HepG2 (cell line): ENCODE results near the gene CAST. TPM values are rescaled to one million over a fixed set of nuclear protein-coding genes. Genes with fewer than 3 reads are reported as not detected.

ENCODE experiments used
- RBFOX2 ChIP-seq: fragments of 200-400 bp; formaldehyde crosslinking; IDR thresholded peaks from 2 replicates; pipeline ENCODE4 v1.6.1; 2017; ENCODE audit warnings: low read depth, mild to moderate bottlenecking, low read length
- RBM22 ChIP-seq: fragments of 200-400 bp; formaldehyde crosslinking; optimal IDR thresholded peaks from 2 replicates; pipeline ENCODE3; 2017; ENCODE audit warnings: mild to moderate bottlenecking, low read length, moderate library complexity
- SATB2 ChIP-seq: sonication (generic); formaldehyde crosslinking; IDR thresholded peaks from 2 replicates; pipeline ENCODE4 v1.5.0; 2020; ENCODE audit warnings: missing genetic modification reagents
- SRSF9 ChIP-seq: fragments of 200-400 bp; formaldehyde crosslinking; IDR thresholded peaks from 2 replicates; pipeline ENCODE4 v1.6.1; 2018; ENCODE audit warnings: borderline replicate concordance, mild to moderate bottlenecking, low read depth, low read length; ENCODE audit not compliant: insufficient read depth, poor library complexity, severe bottlenecking
- polyA plus RNA-seq, 8 experiments: library from polyadenylated mRNA; depleted of rRNA in 3 of 8; stranded (reverse) in 7 of 8; unstranded in 1 of 8; fragments of >200 nt; fragmentation: Illumina TruSeq in 4 of 8; extraction: Trizol in 4 of 8; gene quantifications; 2 replicates each; pipeline versions ENCODE4 v1.2.1 to v1.2.3, GENCODE V29; 2011 to 2016; ENCODE audit warnings: low read depth in 4 of 8, missing spikeins in 1 of 8, mixed read lengths in 1 of 8; ENCODE audit not compliant: insufficient read depth in 1 of 8
- total RNA-seq, 5 experiments: library from RNA; depleted of rRNA; stranded (reverse); fragments of >200 nt; fragmentation: Illumina TruSeq; extraction: Trizol; gene quantifications; 2 replicates each; pipeline ENCODE4 v1.2.3, GENCODE V29; 2016; ENCODE audit warnings: low read depth in 1 of 5
- TF ChIP-seq, protein P1 (sequence below): sonication (generic); formaldehyde crosslinking; IDR thresholded peaks from 2 replicates; pipeline ENCODE4 v1.4.0; 2020; ENCODE audit warnings: missing genetic modification reagents
- TF ChIP-seq, protein P2 (sequence below): sonication (generic); formaldehyde crosslinking; IDR thresholded peaks from 2 replicates; pipeline ENCODE4 v1.4.0; 2020; ENCODE audit warnings: missing genetic modification reagents
- TF ChIP-seq, protein P3 (sequence below): sonication (generic); formaldehyde crosslinking; IDR thresholded peaks from 2 replicates; pipeline ENCODE4 v1.5.0; 2020; ENCODE audit warnings: mild to moderate bottlenecking, missing genetic modification reagents
- TF ChIP-seq, protein P4 (sequence below): sonication (generic); formaldehyde crosslinking; IDR thresholded peaks from 2 replicates; pipeline ENCODE4 v1.5.1; 2020; ENCODE audit warnings: mild to moderate bottlenecking, missing genetic modification reagents, borderline replicate concordance
- TF ChIP-seq, protein P5 (sequence below): sonication (generic); formaldehyde crosslinking; IDR thresholded peaks from 2 replicates; pipeline ENCODE4 v1.4.0; 2020; ENCODE audit warnings: missing genetic modification reagents
- TF ChIP-seq, protein P6 (sequence below): IDR thresholded peaks from 2 replicates; pipeline ENCODE4 v1.6.1; 2016; ENCODE audit warnings: missing biosample characterization, missing genetic modification reagents, low read depth
- TF ChIP-seq, protein P7 (sequence below): sonication (generic); formaldehyde crosslinking; IDR thresholded peaks from 2 replicates; pipeline ENCODE4 v1.8.1; 2022; ENCODE audit warnings: mild to moderate bottlenecking, missing genetic modification reagents
- TF ChIP-seq, protein P8 (sequence below): sonication (generic); formaldehyde crosslinking; IDR thresholded peaks from 2 replicates; pipeline ENCODE4 v1.9.0; 2021; ENCODE audit warnings: missing genetic modification reagents, mild to moderate bottlenecking, borderline replicate concordance

Gene CAST
- total and polyA plus RNA-seq, 2 of the 13 experiments (the other 11 are each of a cell fraction or from before 2014, with no cell fraction given), result 42.1 to 67.6 TPM

DNA sequence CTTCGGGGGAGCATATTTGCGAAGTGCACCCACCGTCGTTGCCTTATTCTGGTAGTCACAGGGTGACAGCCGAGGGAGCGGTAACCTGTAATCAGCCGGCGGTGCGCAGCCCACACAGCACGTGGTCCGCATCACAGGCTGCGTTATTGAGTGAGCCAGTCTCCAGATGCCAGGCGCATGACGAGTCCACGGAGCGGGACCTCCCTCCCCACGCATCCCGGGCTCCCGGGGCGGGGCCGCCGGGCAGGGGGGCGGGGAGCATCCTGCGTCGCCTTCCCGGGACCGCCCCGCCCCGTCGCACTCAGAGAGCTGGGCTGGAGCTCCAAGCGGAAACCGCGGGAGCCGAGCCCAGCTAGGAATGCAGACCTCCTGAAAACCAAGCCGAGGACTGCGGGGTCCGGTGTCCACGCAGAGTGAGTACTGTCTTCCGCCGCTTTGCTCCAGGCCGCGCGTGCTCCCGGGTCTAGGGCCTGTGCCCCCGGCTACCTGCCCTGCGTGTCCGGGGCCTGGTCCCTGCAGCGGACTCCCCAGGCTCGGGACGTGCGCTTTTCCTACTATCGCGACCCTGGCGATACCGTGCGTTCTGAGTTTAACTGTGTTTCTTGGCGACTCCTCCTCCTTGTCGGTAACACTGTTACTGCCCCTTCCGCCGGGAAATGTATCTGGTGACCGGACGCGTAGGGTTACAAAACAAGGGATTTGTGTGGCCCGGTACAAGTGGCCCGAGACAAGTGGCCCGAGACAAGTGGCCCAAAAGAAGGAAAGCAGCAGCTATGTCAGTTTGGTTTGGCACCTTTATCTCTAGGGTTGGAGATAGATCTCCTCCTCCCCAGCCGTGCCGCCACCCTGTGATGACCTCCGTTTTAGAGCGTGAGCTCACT is 40.6 kb downstream of the CAST start (continued):
- peak; percentile 68 for TF ChIP-seq RBFOX2
- no peak for TF ChIP-seq SATB2 (CRISPR knock-in tag)
- no peak for TF ChIP-seq SRSF9
- TF ChIP-seq, protein P1, sequence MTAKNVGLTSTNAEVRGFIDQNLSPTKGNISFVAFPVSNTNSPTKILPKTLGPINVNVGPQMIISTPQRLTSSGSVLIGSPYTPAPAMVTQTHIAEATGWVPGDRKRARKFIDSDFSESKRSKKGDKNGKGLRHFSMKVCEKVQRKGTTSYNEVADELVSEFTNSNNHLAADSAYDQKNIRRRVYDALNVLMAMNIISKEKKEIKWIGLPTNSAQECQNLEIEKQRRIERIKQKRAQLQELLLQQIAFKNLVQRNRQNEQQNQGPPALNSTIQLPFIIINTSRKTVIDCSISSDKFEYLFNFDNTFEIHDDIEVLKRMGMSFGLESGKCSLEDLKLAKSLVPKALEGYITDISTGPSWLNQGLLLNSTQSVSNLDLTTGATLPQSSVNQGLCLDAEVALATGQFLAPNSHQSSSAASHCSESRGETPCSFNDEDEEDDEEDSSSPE, result peak; percentile 59; the same call in 1 of the 2 replicates
- TF ChIP-seq, protein P2, sequence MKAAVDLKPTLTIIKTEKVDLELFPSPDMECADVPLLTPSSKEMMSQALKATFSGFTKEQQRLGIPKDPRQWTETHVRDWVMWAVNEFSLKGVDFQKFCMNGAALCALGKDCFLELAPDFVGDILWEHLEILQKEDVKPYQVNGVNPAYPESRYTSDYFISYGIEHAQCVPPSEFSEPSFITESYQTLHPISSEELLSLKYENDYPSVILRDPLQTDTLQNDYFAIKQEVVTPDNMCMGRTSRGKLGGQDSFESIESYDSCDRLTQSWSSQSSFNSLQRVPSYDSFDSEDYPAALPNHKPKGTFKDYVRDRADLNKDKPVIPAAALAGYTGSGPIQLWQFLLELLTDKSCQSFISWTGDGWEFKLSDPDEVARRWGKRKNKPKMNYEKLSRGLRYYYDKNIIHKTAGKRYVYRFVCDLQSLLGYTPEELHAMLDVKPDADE (CRISPR knock-in tag), result no peak
- TF ChIP-seq, protein P3, sequence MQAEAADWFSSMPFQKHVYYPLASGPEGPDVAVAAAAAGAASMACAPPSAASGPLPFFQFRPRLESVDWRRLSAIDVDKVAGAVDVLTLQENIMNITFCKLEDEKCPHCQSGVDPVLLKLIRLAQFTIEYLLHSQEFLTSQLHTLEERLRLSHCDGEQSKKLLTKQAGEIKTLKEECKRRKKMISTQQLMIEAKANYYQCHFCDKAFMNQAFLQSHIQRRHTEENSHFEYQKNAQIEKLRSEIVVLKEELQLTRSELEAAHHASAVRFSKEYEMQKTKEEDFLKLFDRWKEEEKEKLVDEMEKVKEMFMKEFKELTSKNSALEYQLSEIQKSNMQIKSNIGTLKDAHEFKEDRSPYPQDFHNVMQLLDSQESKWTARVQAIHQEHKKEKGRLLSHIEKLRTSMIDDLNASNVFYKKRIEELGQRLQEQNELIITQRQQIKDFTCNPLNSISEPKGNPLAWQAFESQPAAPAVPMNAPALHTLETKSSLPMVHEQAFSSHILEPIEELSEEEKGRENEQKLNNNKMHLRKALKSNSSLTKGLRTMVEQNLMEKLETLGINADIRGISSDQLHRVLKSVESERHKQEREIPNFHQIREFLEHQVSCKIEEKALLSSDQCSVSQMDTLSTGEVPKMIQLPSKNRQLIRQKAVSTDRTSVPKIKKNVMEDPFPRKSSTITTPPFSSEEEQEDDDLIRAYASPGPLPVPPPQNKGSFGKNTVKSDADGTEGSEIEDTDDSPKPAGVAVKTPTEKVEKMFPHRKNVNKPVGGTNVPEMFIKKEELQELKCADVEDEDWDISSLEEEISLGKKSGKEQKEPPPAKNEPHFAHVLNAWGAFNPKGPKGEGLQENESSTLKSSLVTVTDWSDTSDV, result 0 out of 2 replicates have a peak, but pooled peaks have one; percentile 56
- TF ChIP-seq, protein P4, sequence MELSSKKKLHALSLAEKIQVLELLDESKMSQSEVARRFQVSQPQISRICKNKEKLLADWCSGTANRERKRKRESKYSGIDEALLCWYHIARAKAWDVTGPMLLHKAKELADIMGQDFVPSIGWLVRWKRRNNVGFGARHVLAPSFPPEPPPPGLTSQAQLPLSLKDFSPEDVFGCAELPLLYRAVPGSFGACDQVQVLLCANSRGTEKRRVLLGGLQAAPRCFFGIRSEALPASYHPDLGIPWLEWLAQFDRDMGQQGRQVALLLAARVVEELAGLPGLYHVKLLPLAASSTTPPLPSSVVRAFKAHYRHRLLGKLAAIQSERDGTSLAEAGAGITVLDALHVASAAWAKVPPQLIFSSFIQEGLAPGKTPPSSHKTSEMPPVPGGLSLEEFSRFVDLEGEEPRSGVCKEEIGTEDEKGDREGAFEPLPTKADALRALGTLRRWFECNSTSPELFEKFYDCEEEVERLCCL (CRISPR knock-in tag), result no peak
- TF ChIP-seq, protein P5, sequence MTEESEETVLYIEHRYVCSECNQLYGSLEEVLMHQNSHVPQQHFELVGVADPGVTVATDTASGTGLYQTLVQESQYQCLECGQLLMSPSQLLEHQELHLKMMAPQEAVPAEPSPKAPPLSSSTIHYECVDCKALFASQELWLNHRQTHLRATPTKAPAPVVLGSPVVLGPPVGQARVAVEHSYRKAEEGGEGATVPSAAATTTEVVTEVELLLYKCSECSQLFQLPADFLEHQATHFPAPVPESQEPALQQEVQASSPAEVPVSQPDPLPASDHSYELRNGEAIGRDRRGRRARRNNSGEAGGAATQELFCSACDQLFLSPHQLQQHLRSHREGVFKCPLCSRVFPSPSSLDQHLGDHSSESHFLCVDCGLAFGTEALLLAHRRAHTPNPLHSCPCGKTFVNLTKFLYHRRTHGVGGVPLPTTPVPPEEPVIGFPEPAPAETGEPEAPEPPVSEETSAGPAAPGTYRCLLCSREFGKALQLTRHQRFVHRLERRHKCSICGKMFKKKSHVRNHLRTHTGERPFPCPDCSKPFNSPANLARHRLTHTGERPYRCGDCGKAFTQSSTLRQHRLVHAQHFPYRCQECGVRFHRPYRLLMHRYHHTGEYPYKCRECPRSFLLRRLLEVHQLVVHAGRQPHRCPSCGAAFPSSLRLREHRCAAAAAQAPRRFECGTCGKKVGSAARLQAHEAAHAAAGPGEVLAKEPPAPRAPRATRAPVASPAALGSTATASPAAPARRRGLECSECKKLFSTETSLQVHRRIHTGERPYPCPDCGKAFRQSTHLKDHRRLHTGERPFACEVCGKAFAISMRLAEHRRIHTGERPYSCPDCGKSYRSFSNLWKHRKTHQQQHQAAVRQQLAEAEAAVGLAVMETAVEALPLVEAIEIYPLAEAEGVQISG (CRISPR knock-in tag), result peak; percentile 57; the same call in 1 of the 2 replicates
- no peak for TF ChIP-seq RBM22
- TF ChIP-seq, protein P6, sequence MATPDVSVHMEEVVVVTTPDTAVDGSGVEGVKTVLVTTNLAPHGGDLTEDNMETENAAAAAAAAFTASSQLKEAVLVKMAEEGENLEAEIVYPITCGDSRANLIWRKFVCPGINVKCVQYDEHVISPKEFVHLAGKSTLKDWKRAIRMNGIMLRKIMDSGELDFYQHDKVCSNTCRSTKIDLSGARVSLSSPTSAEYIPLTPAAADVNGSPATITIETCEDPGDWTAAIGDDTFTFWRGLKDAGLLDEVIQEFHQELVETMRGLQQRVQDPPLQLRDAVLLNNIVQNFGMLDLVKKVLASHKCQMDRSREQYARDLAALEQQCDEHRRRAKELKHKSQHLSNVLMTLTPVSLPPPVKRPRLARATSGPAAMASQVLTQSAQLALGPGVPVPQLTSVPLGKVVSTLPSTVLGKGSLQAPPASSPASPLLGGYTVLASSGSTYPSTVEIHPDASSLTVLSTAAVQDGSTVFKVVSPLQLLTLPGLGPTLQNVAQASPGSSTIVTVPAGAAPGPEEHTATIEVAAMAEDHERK (CRISPR knock-in tag), result no peak
- TF ChIP-seq, protein P7, sequence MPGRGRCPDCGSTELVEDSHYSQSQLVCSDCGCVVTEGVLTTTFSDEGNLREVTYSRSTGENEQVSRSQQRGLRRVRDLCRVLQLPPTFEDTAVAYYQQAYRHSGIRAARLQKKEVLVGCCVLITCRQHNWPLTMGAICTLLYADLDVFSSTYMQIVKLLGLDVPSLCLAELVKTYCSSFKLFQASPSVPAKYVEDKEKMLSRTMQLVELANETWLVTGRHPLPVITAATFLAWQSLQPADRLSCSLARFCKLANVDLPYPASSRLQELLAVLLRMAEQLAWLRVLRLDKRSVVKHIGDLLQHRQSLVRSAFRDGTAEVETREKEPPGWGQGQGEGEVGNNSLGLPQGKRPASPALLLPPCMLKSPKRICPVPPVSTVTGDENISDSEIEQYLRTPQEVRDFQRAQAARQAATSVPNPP (CRISPR knock-in tag), result no peak
- TF ChIP-seq, protein P8, sequence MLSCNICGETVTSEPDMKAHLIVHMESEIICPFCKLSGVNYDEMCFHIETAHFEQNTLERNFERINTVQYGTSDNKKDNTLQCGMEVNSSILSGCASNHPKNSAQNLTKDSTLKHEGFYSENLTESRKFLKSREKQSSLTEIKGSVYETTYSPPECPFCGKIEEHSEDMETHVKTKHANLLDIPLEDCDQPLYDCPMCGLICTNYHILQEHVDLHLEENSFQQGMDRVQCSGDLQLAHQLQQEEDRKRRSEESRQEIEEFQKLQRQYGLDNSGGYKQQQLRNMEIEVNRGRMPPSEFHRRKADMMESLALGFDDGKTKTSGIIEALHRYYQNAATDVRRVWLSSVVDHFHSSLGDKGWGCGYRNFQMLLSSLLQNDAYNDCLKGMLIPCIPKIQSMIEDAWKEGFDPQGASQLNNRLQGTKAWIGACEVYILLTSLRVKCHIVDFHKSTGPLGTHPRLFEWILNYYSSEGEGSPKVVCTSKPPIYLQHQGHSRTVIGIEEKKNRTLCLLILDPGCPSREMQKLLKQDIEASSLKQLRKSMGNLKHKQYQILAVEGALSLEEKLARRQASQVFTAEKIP (CRISPR knock-in tag), result no peak
